CD4-positive, alpha-beta T cell treated with Interleukin-4 for 4 hours (primary cell): Measurements from ENCODE around the gene UCHL1.
A peak's percentile ranks its signal among the peaks of the same experiment; 100 is the strongest.

ENCODE experiments used
- DNase-seq: peaks from one replicate; pipeline ENCODE4 v3.0.0-alpha.2; 2020

The UCHL1 gene

DNA sequence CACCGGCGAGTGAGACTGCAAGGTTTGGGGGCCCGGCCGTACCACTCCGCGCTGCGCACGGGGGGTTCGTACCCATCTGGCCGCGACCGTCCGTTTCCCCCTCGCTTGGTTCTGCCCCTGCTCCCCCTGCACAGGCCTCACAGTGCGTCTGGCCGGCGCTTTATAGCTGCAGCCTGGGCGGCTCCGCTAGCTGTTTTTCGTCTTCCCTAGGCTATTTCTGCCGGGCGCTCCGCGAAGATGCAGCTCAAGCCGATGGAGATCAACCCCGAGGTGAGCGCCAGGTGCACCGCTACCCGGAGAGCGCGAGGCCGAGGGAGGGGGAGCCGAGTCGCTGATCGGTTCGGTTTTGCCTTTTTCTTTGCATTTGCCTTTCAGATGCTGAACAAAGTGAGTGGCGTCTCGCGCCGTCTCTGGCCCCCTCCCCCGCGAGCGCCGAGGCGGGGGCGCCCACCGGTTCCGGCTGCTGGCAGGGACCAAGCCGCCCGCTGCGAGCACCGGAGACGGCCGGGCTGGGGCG, at the start of gene UCHL1:
Gene UCHL1 (plus strand): TSS at position 189 of the 517 bp plus-strand sequence. CDS start 49 bp downstream, at position 238.
- no peak for DNase-seq

DNA sequence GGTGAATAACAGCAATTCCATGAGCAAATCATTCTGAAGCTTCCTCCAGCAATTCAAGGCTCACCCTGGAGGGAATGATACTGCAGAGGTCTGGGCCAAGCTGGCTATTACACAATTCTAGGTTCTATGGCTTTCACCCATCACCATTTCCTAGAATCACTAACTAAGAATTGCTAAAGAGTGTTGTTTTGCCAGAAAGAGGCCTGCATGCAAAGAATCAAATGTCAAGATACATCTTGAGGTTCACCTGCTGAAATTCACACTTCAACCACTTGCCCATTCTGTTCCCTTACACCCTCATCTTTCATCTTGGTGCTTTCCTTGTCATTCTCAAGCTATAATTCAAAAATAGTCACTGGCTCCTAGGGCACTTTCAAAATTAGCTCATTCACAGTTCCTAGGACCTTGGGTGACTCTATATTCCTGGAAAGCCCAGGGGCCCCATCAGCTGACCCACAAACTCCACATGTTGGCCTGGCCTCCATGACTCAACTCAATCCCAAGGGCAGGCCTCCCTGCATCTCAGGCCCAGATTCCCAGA, 49.4 kb upstream of the UCHL1 start:
- no peak for DNase-seq

DNA sequence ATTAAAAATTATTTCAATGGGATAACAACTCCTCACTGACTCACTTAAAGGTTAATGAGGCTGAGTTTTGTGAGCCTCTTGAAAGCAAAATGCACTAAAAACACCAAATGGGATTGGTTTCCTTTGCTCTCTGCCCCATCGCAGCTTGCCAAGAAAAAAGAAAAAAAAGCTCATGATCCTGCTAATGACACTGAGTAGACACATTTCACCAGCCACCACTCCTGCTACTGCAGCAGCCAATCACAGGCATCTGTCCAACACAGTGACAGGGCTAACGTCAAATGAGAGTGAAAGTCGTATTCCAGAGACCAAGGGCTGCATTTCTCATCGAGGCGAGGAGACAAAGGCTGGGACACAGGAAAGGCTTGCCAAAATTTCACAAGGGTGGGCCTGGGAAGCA, 47.5 kb upstream of the UCHL1 start:
- DNase-seq, result no peak

- DNase-seq, result no peak
Measured at GRCh38 chr4:41209901-41210300, 46.8 kb upstream of the UCHL1 start.

- no peak for DNase-seq
Measured at GRCh38 chr4:41211951-41212615, 44.6 kb upstream of the UCHL1 start.

DNA sequence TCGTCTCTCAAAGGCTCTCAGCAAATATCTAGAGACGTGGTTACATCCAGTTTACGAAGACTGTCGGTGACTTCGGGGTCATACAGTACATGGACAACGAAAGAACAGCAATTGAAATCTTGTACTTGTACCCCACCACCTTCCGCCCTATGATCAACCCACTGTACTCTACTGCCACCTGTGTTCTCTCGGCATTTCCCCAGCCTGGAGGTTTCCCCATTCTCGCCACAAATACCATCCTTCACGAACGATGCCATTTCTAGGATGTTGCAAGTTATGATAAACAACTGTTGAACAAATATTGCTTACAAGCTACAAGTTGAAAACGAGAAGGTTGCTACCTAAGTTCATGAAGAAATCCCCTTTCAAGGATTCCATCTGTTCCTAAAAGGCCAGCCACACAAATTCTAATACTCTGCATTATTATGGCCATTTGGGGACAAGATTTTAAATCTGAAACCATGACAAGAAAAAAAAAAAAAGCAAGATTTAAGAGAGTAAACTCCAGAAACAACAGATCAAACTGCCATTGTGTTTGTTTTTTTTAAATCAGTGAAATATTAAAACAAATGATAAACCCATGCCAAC, 44.0 kb upstream of the UCHL1 start:
- no peak for DNase-seq

- DNase-seq, result no peak
Measured at GRCh38 chr4:41213625-41214135, 43.0 kb upstream of the UCHL1 start.

GRCh38 chr4:41214136-41214824, 42.4 kb upstream of the UCHL1 start, which contains the start of gene APBB2:
APBB2 (minus strand) TSS chr4:41214542; CDS start chr4:41033254, 181,288 bp downstream.
- DNase-seq, result peak; percentile 4

- DNase-seq, result no peak
Measured at GRCh38 chr4:41214825-41215146, 41.9 kb upstream of the UCHL1 start.

DNA sequence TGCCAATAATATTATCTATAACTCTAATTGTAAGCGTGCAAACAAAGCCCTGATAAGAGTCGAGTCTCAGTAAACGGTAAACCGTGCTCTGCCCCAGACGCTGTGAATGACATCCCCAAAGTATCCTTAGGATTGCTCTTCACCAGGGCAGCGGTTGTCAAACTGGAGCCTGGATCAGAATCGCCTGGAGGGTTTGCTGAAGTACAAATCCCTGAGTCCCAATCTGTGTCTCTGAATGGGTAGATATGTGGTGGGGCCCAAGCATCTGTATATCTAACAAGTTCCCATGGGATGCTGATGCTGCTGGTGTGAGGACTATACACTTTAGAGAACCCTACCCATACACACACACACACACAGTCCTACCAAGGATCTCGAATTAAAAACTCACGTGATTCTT, 41.6 kb upstream of the UCHL1 start:
- DNase-seq, result no peak

DNA sequence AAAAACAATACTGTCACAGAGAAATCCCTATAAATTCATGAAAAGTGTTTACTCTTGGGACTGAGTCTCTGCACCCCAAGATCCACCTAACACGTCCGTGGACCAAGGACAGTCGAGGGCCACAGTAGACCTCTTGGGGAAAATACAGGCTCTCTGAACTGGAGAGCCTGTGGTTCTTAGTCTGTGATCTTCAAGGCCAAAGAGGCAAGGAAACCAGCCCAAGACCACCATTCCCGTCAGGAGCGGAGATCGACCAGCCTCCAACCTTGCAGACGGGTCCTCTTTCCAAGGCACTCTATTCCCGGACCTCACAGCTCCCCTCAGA, 40.8 kb upstream of the UCHL1 start:
- DNase-seq, result no peak

GRCh38 chr4:41216294-41217019, 40.3 kb upstream of the UCHL1 start:
- DNase-seq, result no peak

- DNase-seq, result no peak
Measured at GRCh38 chr4:41217020-41217333, 39.8 kb upstream of the UCHL1 start.

DNA sequence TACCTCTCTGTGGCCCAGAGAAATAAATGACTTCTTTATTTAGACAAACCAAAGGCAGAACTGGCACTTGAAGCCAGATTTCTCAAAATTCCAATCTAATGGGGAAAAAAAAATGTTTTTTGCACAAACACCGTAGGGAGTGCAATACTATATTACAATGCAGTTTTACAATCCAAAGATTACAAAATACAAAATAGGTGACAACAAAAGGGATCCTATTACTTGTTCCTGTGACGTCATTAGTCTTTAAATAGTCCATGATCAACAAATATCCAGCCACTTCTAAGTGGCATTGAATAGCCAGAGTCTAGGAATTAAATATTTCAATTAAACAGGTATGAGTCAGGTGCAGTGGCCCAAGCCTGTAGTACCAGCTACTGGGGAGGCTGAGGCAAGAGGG, 39.4 kb upstream of the UCHL1 start:
- no peak for DNase-seq

DNA sequence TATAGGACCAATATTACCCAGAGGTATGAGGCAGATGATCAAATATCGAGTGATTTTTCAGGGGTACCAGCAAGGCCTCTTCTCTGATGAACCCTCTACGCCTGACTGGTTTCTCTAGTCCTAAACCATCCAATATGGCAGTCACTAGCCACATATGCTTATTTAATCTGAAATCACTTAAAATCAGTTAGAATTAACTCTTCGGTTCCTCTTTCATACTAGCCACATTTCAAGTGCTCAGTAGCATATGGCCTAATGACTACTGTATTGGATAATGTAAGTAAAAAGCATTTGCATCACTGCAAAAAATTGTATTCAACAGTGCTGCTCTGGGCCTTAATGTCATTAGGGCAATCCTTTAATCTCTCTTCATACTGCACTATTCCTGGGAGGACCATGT, 38.0 kb upstream of the UCHL1 start:
- no peak for DNase-seq

DNA sequence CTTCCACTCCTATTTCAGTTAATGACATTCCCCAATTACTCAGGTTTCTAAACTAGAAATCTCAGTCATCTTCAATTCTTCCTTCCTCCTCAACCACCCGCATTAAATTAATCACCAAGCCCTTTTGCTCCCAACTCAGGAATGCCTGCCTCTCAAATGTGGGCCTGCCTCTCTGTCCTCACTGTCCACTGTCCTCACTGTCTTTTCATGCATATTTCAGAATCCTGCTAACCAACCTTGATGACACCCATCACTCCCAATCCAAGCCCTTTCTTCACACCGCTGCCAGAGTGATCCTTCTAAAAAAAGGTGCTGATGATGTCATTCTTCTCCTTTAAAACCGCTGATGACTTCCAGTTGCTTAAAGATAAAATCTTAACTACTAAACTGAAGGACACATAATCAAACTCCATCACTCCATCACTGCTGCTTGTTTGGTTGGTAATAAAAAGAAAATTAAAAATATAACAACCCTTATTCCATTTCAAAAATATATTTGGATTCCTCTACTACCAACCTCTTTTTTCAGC, 37.2 kb upstream of the UCHL1 start:
- no peak for DNase-seq

DNA sequence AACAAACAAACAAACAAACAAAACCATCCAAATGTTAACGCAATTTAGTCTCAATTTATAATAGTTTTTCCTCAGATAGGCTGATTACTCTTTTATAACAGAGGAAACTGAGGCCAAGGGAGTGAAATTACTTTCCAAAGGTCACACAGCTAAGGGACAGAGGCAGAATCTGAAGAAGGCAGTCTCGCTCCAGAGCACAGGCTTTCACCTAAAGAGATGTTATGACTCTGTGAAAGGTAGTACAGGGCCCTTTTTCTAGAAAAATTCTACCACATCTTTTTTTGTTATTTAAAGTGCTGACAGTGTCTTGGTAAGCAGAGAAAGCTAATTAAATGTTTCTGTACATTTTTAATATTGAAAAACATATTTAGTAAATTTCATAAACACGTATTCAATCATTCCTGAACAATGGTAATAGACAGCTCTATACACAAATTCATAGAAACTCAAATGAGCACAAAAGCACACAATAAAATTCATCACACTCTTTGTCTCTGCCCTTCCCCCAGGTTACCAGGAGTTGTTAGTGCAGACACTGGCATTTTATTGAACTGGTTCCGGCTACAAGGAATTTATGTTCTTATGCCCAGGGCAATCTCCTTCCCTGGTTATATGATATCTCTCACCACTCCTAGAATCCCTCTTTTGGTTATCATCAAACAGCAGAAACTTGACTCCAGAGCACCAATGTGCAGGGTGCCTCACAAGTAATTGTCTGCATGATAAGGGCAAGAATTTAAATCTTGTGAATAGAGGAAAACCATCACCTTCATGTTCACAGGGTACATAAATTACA, 34.7 kb upstream of the UCHL1 start:
- DNase-seq, result no peak

DNA sequence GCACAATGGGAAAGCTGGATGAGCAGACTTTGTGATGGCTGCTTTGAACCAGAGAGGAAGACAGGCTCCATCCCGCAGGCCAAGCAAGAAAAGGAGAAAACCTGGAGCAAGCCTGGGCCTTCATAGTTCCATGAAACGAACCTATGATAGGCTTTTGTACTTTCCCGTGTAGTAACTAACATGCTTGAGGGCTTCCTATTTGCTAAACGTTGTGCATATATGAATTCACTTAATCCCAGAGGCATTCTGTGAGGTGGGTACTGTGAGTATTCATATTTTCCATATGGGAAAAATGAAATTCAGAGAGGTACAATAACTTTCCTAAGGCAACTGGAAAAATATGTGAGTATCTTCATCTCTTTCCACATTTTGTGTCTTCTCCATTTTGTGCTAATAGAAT, 28.8 kb upstream of the UCHL1 start:
- no peak for DNase-seq

DNA sequence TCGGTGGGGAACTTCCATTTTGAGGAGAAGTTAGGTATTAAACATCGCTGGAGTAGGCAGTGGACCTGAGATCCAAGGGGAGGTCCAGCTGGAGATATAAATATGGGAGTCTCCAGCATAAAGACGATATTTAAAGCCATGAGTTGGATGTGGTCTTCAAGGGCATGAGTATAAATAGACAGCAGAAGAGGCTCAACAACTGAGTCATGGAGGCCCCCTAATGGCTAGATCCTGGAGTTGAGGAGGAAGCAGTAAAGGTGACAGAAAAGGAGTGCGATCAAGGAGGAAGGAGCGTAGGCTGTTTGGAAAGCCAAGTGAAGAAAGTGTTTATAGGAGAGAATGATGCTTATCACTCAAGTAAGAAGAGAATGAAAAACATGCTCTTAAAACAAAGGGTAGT, 24.3 kb upstream of the UCHL1 start:
- no peak for DNase-seq

DNA sequence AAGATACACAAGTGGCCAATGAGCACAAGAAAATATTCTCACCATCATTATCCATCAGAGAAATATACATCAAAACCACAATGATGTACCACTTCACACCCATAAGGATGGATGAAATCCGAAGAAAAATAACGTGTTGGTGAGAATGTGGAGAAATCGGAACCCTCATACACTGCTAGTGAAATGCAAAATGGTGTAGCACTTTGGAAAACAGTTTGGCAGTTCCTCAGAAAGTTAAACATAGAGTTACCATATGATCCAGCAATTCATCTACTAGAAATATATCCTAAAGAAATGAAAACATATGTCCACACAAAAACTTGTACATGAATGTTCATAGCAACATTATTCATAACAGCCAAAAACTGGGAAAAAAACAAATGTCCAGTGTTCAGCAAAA, 23.9 kb upstream of the UCHL1 start:
- DNase-seq, result no peak

- DNase-seq, result no peak
Measured at GRCh38 chr4:41236032-41236431, 20.7 kb upstream of the UCHL1 start.

GRCh38 chr4:41236508-41236907, 20.2 kb upstream of the UCHL1 start:
- DNase-seq, result no peak
